ENCODE data around the gene ZFY. TPM values are rescaled to one million over a fixed set of nuclear protein-coding genes. Genes with fewer than 3 reads are reported as not detected.
A peak's percentile ranks its signal among the peaks of the same experiment; 100 is the strongest.

ZFY gene
- total and polyA plus RNA-seq, 2 of the 13 experiments (the other 11 are each of a cell fraction or from before 2014, with no cell fraction given): 3.3 to 17.1 TPM

DNA sequence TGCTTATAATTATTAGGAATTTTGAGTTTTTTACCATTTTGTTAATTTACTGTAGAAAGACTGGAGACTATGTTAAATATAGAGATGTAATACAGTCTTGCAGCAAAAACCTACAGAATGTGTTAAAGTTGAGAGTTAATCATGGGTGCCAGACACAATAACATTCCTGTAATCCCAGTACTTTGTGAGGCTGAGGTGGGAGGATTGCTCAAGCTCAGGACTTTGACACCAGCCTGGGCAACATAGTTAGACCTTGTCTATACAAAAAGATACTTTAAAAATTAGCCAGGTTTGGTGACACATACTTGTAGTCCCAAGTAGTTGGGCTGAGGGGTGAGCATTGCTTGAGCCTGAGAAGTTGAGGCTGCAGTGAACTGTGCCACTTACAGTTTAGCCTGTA lies 17.7 kb downstream of the ZFY start:
- ChIA-PET CTCF (ENCODE audit: low intra/inter-chr PET ratio, low total read pairs) (no interaction called here), POLR2A (interaction anchor here (1.0 kb wide), 1 partner anchor 18 kb away, joined by 4 read pairs; the partner anchor contains the start of gene ZFY)
- H3K4me1 ChIP-seq (ENCODE audit: insufficient read depth, low read length): peaks cover 39% of the 10 kb centered on the region
- no peak overlapping the region for H3K27ac ChIP-seq (ENCODE audit: extremely low read length, insufficient read depth, low read length)
- peak; percentile 81 for FAIRE-seq
- H3K4me2 ChIP-seq (ENCODE audit: low read depth, low read length): peak overlapping the region; percentile 18; the same call in 1 of the 2 replicates
- peak; percentile 96 for ATAC-seq
- in situ Hi-C loops (cut with HindIII; ENCODE audit: extremely low pct_ligation_motif_present, low pct_unique_long_range_greater_than_20kb): no loop called here
- H3K27me3 ChIP-seq (ENCODE audit: control insufficient read depth in 1 of 2, insufficient read depth in 2 of 2, low read length in 2 of 2): no peaks in the 10 kb centered on the region
- no peaks in the 10 kb centered on the region; a peak in 2 of 5 replicates for H3K36me3 ChIP-seq (replicated peaks in 1 of 2; ENCODE audit: control insufficient read depth in 1 of 2, insufficient read depth in 2 of 2, low read length in 2 of 2)
- intact Hi-C loops (cut with micrococcal nuclease; ENCODE audit: unreplicated experiment): no loop called here
- peak; percentile 54 for DNase-seq (ENCODE audit: low spot score)
- no peak overlapping the region for H3K4me3 ChIP-seq (replicated peaks in 1 of 3; ENCODE audit: insufficient read depth in 1 of 3, low read depth in 2 of 3, low read length in 3 of 3)
- H3K9ac ChIP-seq (ENCODE audit: insufficient read depth, low read depth, low read length): no peak overlapping the region
- H3K79me2 ChIP-seq (ENCODE audit: insufficient read depth, low read length): peaks cover 68% of the 10 kb centered on the region
- BruUV-seq (replicated peaks): no TSS peak
- H3K9me3 ChIP-seq (ENCODE audit: low read length): no peaks in the 10 kb centered on the region
- 0 out of 2 replicates have a peak, but pooled peaks cover 4% of the 10 kb centered on the region for H4K20me1 ChIP-seq (ENCODE audit: insufficient read depth, low read length)
- no peak overlapping the region for H2AFZ ChIP-seq (ENCODE audit: low read length)
- TF ChIP-seq SOX6 (IDR thresholded peaks at IDR 0.05) (no peak), SOX6 (CRISPR knock-in tag; IDR thresholded peaks at IDR 0.05) (peak; percentile 82), HNF4A (CRISPR knock-in tag; IDR thresholded peaks at IDR 0.05) (peak; percentile 75), POGZ (CRISPR knock-in tag; IDR thresholded peaks at IDR 0.05) (0 out of 2 replicates have a peak, but pooled peaks have one; percentile 16), ZNF557 (CRISPR knock-in tag; IDR thresholded peaks at IDR 0.05) (no peak), IRX3 (CRISPR knock-in tag; IDR thresholded peaks at IDR 0.05; ENCODE audit: borderline replicate concordance, low read depth) (no peak), MXD1 (CRISPR knock-in tag; IDR thresholded peaks at IDR 0.05) (no peak), ARID2 (CRISPR knock-in tag; IDR thresholded peaks at IDR 0.05; ENCODE audit: borderline replicate concordance) (no peak), HNF4G (IDR thresholded peaks at IDR 0.05; ENCODE audit: borderline replicate concordance, low read depth, low read length) (peak; percentile 72), HNF4G (CRISPR knock-in tag; IDR thresholded peaks at IDR 0.05; ENCODE audit: borderline replicate concordance, low read depth) (no peak), NCOR1 (IDR thresholded peaks at IDR 0.05; ENCODE audit: borderline replicate concordance, low read length) (peak; percentile 72; the same call in 1 of the 2 replicates), ZSCAN25 (CRISPR knock-in tag; IDR thresholded peaks at IDR 0.05) (no peak), ZNF75D (CRISPR knock-in tag; IDR thresholded peaks at IDR 0.05; ENCODE audit: borderline replicate concordance) (no peak), SAP130 (CRISPR knock-in tag; IDR thresholded peaks at IDR 0.05; ENCODE audit: low read depth) (no peak), HMG20A (CRISPR knock-in tag; IDR thresholded peaks at IDR 0.05; ENCODE audit: borderline replicate concordance) (no peak), PLRG1 (conservative IDR thresholded peaks at IDR 0.05) (no peak)
- TF ChIP-seq, protein P1, sequence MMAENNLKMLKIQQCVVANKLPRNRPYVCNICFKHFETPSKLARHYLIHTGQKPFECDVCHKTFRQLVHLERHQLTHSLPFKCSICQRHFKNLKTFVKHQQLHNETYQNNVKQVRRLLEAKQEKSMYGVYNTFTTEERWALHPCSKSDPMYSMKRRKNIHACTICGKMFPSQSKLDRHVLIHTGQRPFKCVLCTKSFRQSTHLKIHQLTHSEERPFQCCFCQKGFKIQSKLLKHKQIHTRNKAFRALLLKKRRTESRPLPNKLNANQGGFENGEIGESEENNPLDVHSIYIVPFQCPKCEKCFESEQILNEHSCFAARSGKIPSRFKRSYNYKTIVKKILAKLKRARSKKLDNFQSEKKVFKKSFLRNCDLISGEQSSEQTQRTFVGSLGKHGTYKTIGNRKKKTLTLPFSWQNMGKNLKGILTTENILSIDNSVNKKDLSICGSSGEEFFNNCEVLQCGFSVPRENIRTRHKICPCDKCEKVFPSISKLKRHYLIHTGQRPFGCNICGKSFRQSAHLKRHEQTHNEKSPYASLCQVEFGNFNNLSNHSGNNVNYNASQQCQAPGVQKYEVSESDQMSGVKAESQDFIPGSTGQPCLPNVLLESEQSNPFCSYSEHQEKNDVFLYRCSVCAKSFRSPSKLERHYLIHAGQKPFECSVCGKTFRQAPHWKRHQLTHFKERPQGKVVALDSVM (CRISPR knock-in tag; IDR thresholded peaks at IDR 0.05): peak; percentile 64; the same call in 1 of the 2 replicates
- TF ChIP-seq, protein P2, sequence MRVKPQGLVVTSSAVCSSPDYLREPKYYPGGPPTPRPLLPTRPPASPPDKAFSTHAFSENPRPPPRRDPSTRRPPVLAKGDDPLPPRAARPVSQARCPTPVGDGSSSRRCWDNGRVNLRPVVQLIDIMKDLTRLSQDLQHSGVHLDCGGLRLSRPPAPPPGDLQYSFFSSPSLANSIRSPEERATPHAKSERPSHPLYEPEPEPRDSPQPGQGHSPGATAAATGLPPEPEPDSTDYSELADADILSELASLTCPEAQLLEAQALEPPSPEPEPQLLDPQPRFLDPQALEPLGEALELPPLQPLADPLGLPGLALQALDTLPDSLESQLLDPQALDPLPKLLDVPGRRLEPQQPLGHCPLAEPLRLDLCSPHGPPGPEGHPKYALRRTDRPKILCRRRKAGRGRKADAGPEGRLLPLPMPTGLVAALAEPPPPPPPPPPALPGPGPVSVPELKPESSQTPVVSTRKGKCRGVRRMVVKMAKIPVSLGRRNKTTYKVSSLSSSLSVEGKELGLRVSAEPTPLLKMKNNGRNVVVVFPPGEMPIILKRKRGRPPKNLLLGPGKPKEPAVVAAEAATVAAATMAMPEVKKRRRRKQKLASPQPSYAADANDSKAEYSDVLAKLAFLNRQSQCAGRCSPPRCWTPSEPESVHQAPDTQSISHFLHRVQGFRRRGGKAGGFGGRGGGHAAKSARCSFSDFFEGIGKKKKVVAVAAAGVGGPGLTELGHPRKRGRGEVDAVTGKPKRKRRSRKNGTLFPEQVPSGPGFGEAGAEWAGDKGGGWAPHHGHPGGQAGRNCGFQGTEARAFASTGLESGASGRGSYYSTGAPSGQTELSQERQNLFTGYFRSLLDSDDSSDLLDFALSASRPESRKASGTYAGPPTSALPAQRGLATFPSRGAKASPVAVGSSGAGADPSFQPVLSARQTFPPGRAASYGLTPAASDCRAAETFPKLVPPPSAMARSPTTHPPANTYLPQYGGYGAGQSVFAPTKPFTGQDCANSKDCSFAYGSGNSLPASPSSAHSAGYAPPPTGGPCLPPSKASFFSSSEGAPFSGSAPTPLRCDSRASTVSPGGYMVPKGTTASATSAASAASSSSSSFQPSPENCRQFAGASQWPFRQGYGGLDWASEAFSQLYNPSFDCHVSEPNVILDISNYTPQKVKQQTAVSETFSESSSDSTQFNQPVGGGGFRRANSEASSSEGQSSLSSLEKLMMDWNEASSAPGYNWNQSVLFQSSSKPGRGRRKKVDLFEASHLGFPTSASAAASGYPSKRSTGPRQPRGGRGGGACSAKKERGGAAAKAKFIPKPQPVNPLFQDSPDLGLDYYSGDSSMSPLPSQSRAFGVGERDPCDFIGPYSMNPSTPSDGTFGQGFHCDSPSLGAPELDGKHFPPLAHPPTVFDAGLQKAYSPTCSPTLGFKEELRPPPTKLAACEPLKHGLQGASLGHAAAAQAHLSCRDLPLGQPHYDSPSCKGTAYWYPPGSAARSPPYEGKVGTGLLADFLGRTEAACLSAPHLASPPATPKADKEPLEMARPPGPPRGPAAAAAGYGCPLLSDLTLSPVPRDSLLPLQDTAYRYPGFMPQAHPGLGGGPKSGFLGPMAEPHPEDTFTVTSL (CRISPR knock-in tag; IDR thresholded peaks at IDR 0.05; ENCODE audit: borderline replicate concordance): no peak

All from HepG2 (cell line).